GM12878 (cell line): Measurements from ENCODE around the gene CELF2. TPM values are rescaled to one million over a fixed set of nuclear protein-coding genes. Genes with fewer than 3 reads are reported as not detected.
"Not testable (repeated sequence)": the region's sequence is repeated elsewhere in the genome, so short reads cannot be mapped to it uniquely, and the experiment has no call there.

Experiments
- ATAC-seq: fragments of 200-7000 bp; cut with Tn5 transposase; 3 replicates; pipeline ENCODE4 v1.9.1; 2020; ENCODE audit warnings: mild to moderate bottlenecking, moderate library complexity
- BruUV-seq: library from RNA; stranded (reverse); fragments of 400-500 nt; replicated peaks from 2 replicates; lab custom pipeline; 2021; lab: Mats Ljungman, UMichigan
- CTCF ChIA-PET: fragments of 300-600 bp; sonication (Branson Sonifier 250); formaldehyde crosslinking; extraction: SDS; loops from one replicate; lab custom pipeline; 2021; ENCODE audit warnings: inconsistent platforms; lab: Yijun Ruan, JAX
- POLR2A ChIA-PET: fragments of 350-600 bp; formaldehyde crosslinking; extraction: SDS; loops from one replicate; lab custom pipeline; 2021; ENCODE audit warnings: inconsistent platforms; lab: Charles Lee
- RAD21 ChIA-PET: fragments of 300-600 bp; sonication (Branson Sonifier 250); formaldehyde crosslinking; loops from one replicate; lab custom pipeline; 2023; ENCODE audit warnings: antibody characterized with exemption; ENCODE audit not compliant: unreplicated experiment; lab: Charles Lee
- SMC1A ChIA-PET: fragments of 300-600 bp; sonication (Branson Sonifier 250); formaldehyde crosslinking; loops from one replicate; lab custom pipeline; 2023; ENCODE audit not compliant: unreplicated experiment, uncharacterized antibody; lab: Charles Lee
- DNase-seq: peaks from one replicate; pipeline ENCODE4 v3.0.0-alpha.2; 2011; ENCODE audit warnings: low read depth, low spot score
- FAIRE-seq: peaks from 3 replicates; lab custom pipeline; 2011; peaks lifted over from hg19 to GRCh38; lab: Jason Lieb, UNC
- H2AFZ ChIP-seq: 2 replicates; pipeline ENCODE4 v1.6.0; 2011; ENCODE audit warnings: low read depth, low read length, control low read depth; ENCODE audit not compliant: control insufficient read depth
- H3K27ac ChIP-seq: 2 replicates; pipeline ENCODE4 v1.5.1; 2011; ENCODE audit warnings: control low read depth; ENCODE audit not compliant: control insufficient read depth, insufficient read depth
- H3K27me3 ChIP-seq, 2 experiments: replicated peaks in 1 of 2; 2 replicates each; pipeline versions ENCODE4 v1.6.0 to v1.6.1; 2011; ENCODE audit warnings: low read length in 1 of 2; ENCODE audit not compliant: control insufficient read depth in 2 of 2, insufficient read depth in 2 of 2
- H3K36me3 ChIP-seq, 2 experiments: 2 replicates each; pipeline ENCODE4 v1.5.1; 2011; ENCODE audit warnings: low read length in 1 of 2; ENCODE audit not compliant: control insufficient read depth in 2 of 2, insufficient read depth in 2 of 2
- H3K4me1 ChIP-seq: 2 replicates; pipeline ENCODE4 v1.6.1; 2011; ENCODE audit warnings: mild to moderate bottlenecking, low read length, moderate library complexity, mixed read lengths; ENCODE audit not compliant: control insufficient read depth, insufficient read depth
- H3K4me2 ChIP-seq: 2 replicates; pipeline ENCODE4 v1.6.0; 2011; ENCODE audit warnings: control low read depth; ENCODE audit not compliant: control insufficient read depth, insufficient read depth
- H3K4me3 ChIP-seq: fragments of 200-600 bp; sonication (generic); 2 replicates; pipeline ENCODE4 v1.5.1; 2016
- H3K79me2 ChIP-seq: 2 replicates; pipeline ENCODE4 v1.6.0; 2011; ENCODE audit warnings: low read length; ENCODE audit not compliant: control insufficient read depth, insufficient read depth
- H3K9ac ChIP-seq: 2 replicates; pipeline ENCODE4 v1.8.0; 2011; ENCODE audit warnings: low read length, control low read depth, mixed read lengths; ENCODE audit not compliant: control insufficient read depth, insufficient read depth
- H3K9me3 ChIP-seq: replicated peaks from 3 replicates; pipeline ENCODE4 v1.5.1; 2011; ENCODE audit warnings: mild to moderate bottlenecking, low read length; ENCODE audit not compliant: control insufficient read depth, insufficient read depth
- H4K20me1 ChIP-seq: 2 replicates; pipeline ENCODE4 v1.6.0; 2011; ENCODE audit not compliant: control insufficient read depth, insufficient read depth
- ATF7 ChIP-seq: fragments of 450-650 bp; IDR thresholded peaks from 2 replicates; pipeline ENCODE4 v1.6.1; 2016; ENCODE audit warnings: low read depth, mild to moderate bottlenecking
- HDAC2 ChIP-seq: fragments of 200-600 bp; sonication (generic); IDR thresholded peaks from 2 replicates; pipeline ENCODE4 v1.6.1; 2017
- RAD21 ChIP-seq: IDR thresholded peaks from 2 replicates; pipeline ENCODE4 v1.6.1; 2011; ENCODE audit warnings: mild to moderate bottlenecking, low read depth, low read length, moderate library complexity; ENCODE audit not compliant: insufficient read depth
- SMC3 ChIP-seq: IDR thresholded peaks from 2 replicates; pipeline ENCODE4 v1.6.1; 2011; ENCODE audit warnings: low read length, improper control_type of control experiment, borderline replicate concordance
- TBL1XR1 ChIP-seq: IDR thresholded peaks from 2 replicates; pipeline ENCODE4 v1.6.1; 2012; ENCODE audit warnings: low read depth, low read length, improper control_type of control experiment
- ZNF207 ChIP-seq: fragments of 450-650 bp; IDR thresholded peaks from 2 replicates; pipeline ENCODE4 v1.6.1; 2014; ENCODE audit warnings: antibody characterized with exemption, mild to moderate bottlenecking, borderline replicate concordance
- WGBS: methylation state at CpG from one replicate; pipeline ENCODE4 v1.1.6; 2016; ENCODE audit warnings: low lambda C conversion rate; ENCODE audit not compliant: insufficient replicate concordance, insufficient coverage; ENCODE audit errors: missing lambda C conversion rate; 5-methylcytosine and 5-hydroxymethylcytosine counted together
- in situ Hi-C: fragments of 300-500 bp; cut with MboI; formaldehyde crosslinking; loops from 9 replicates; pipeline ENCODE4 v1.14.3; 2018; ENCODE audit warnings: mixed read lengths
- intact Hi-C: fragments of 100-400 bp; cut with micrococcal nuclease; formaldehyde crosslinking; loops from one replicate; pipeline ENCODE4 v1.14.2; 2022; ENCODE audit not compliant: unreplicated experiment
- polyA plus RNA-seq, 11 experiments: library from polyadenylated mRNA; depleted of rRNA in 4 of 11; unstranded in 6 of 11; stranded (reverse) in 5 of 11; fragments of >200 nt; fragmentation: Nextera tagmentation in 4 of 11; fragmentation: Illumina TruSeq in 1 of 11; extraction: Ambion mirVana in 4 of 11; extraction: Trizol in 1 of 11; gene quantifications; 1 replicate in 1 of 11; 2 replicates in 10 of 11; pipeline versions ENCODE4 v1.2.1 to v1.2.3, GENCODE V29; 2011 to 2016; ENCODE audit warnings: inconsistent platforms in 2 of 11, missing spikeins in 2 of 11, low read depth in 1 of 11
- total RNA-seq, 4 experiments: library from RNA; depleted of rRNA in 3 of 4; stranded (reverse); fragments of >200 nt in 3 of 4; fragmentation: Illumina TruSeq in 1 of 4; extraction: Trizol in 1 of 4; gene quantifications; 2 replicates each; pipeline versions ENCODE4 v1.2.1 to v1.2.3, GENCODE V29; 2013 to 2021
- TF ChIP-seq, protein P1 (sequence below), 3 experiments: IDR thresholded peaks in 2 of 3; conservative IDR thresholded peaks in 1 of 3; 2 replicates each; pipeline ENCODE4 v1.5.1; 2011; ENCODE audit warnings: low read depth in 3 of 3, low read length in 3 of 3, mild to moderate bottlenecking in 3 of 3, control low read depth in 2 of 3, moderate library complexity in 2 of 3, inconsistent platforms in 1 of 3, mixed read lengths in 1 of 3; ENCODE audit not compliant: control insufficient read depth in 2 of 3, insufficient read depth in 1 of 3; ENCODE audit errors: extremely low read depth in 1 of 3
- TF ChIP-seq, protein P2 (sequence below): IDR thresholded peaks from 2 replicates; pipeline ENCODE4 v1.6.1; 2012; ENCODE audit warnings: low read length, inconsistent platforms
- TF ChIP-seq, protein P3 (sequence below): IDR thresholded peaks from 2 replicates; pipeline ENCODE4 v1.6.1; 2011; ENCODE audit warnings: low read depth, low read length, improper control_type of control experiment, borderline replicate concordance

Gene CELF2
- total and polyA plus RNA-seq, 10 of the 15 experiments (the other 5 are each of a cell fraction or from before 2014, with no cell fraction given): 20.8 to 129 (median 86.3) TPM

DNA sequence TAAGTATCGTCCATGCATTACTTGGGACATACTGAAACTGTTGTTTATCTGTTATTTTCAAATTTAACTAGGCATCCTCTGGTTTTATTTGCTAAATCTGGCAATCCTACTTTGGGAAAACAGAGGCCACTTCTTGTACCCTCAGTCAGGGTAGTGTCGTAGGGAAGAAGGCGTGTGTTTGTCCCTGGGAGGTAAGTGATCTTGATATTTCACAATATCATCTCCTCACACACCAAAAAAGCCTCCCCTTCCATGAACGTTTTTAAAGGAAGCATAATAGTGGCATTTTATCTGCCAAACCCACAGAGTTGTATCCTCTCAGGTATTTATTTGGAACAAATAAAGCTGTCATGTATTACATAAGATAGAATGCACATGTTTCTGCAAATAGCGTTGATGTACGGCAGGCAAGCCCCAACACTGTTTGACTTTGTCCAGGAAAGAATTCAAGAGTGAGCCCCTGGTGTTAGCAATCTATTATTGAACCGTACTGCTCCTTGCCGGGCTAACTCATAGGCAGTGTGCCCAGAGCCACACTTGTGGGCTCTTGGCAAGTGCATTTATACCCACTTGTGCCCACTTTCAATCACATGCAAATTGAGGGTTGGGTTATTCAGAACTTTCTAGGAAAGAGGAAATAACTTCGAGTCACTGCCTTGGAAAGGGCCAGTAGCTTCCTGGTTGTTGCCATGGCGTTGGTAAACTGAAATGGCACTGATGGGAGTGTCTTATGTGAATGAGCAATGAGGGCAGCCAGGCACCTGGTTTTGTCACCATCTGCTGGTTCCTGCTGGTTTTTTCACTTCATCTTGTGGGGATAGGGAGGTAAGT, 327.8 kb downstream of the CELF2 start:
- no TSS peak for BruUV-seq
- intact Hi-C loops (loop anchor here (5.0 kb wide), 1 partner anchor 178 kb away; no protein-coding TSS in a partner anchor), in situ Hi-C loops (no loop called here)
- Histone ChIP-seq H3K9ac (no peak overlapping the region), H3K4me1 (no peaks in the 10 kb centered on the region), H3K79me2 (no peaks in the 10 kb centered on the region), H3K27me3 (no peaks in the 10 kb centered on the region; a peak in 1 of 4 replicates), H2AFZ (peak overlapping the region; percentile 28; the same call in 1 of the 2 replicates), H4K20me1 (no peaks in the 10 kb centered on the region), H3K36me3 (no peaks in the 10 kb centered on the region), H3K9me3 (no peaks in the 10 kb centered on the region), H3K4me2 (no peak overlapping the region), H3K4me3 (no peak overlapping the region), H3K27ac (no peak overlapping the region)
- ChIA-PET SMC1A (interaction anchor here (0.5 kb wide), 1 partner anchor 166 kb away, joined by 3 read pairs; no protein-coding TSS in a partner anchor), POLR2A (no interaction called here), CTCF (no interaction called here), RAD21 (no interaction called here)
- DNase-seq: peak; percentile 27
- TF ChIP-seq ZNF207 (no peak), ATF7 (no peak), RAD21 (peak; percentile 45), TBL1XR1 (no peak), SMC3 (peak; percentile 18; the same call in 1 of the 2 replicates), HDAC2 (no peak)
- TF ChIP-seq, protein P1, sequence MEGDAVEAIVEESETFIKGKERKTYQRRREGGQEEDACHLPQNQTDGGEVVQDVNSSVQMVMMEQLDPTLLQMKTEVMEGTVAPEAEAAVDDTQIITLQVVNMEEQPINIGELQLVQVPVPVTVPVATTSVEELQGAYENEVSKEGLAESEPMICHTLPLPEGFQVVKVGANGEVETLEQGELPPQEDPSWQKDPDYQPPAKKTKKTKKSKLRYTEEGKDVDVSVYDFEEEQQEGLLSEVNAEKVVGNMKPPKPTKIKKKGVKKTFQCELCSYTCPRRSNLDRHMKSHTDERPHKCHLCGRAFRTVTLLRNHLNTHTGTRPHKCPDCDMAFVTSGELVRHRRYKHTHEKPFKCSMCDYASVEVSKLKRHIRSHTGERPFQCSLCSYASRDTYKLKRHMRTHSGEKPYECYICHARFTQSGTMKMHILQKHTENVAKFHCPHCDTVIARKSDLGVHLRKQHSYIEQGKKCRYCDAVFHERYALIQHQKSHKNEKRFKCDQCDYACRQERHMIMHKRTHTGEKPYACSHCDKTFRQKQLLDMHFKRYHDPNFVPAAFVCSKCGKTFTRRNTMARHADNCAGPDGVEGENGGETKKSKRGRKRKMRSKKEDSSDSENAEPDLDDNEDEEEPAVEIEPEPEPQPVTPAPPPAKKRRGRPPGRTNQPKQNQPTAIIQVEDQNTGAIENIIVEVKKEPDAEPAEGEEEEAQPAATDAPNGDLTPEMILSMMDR (IDR thresholded peaks at IDR 0.05 in 2 of 3, conservative IDR thresholded peaks at IDR 0.05 in 1 of 3; ENCODE audit: control insufficient read depth in 2 of 3, extremely low read depth in 1 of 3, insufficient read depth in 1 of 3, low read depth in 3 of 3, low read length in 3 of 3): peak; percentile 25 to 33 (median 29); a peak in 4 of 6 replicates
- TF ChIP-seq, protein P2, sequence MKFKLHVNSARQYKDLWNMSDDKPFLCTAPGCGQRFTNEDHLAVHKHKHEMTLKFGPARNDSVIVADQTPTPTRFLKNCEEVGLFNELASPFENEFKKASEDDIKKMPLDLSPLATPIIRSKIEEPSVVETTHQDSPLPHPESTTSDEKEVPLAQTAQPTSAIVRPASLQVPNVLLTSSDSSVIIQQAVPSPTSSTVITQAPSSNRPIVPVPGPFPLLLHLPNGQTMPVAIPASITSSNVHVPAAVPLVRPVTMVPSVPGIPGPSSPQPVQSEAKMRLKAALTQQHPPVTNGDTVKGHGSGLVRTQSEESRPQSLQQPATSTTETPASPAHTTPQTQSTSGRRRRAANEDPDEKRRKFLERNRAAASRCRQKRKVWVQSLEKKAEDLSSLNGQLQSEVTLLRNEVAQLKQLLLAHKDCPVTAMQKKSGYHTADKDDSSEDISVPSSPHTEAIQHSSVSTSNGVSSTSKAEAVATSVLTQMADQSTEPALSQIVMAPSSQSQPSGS: no peak
- TF ChIP-seq, protein P3, sequence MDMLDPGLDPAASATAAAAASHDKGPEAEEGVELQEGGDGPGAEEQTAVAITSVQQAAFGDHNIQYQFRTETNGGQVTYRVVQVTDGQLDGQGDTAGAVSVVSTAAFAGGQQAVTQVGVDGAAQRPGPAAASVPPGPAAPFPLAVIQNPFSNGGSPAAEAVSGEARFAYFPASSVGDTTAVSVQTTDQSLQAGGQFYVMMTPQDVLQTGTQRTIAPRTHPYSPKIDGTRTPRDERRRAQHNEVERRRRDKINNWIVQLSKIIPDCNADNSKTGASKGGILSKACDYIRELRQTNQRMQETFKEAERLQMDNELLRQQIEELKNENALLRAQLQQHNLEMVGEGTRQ: no peak
- no peak for FAIRE-seq
- WGBS: 15% methylated on average over 10 of the region's 10 CpGs
- peak; percentile 82 for ATAC-seq

DNA sequence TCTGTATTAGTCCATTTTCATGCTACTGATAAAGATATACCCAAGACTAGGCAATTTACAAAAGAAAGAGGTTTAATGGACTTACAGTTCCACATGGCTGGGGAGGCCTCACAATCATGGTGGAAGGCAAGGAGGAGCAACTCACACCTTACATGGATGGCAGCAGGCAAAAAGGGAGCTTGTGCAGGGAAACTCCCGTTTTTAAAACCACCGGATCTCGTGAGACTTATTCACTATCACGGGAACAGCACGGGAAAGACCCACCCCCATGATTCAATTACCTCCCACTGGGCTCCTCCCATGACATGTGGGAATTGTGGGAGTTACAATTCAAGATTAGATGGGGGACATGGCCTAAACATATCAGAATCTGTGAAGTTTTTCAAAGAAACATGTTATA, 329.9 kb downstream of the CELF2 start:
- RAD21 ChIA-PET, H3K79me2 ChIP-seq, H3K9ac ChIP-seq, FAIRE-seq, H3K4me1 ChIP-seq, H3K27me3 ChIP-seq, H2AFZ ChIP-seq, H3K9me3 ChIP-seq, SMC1A ChIA-PET, H3K4me3 ChIP-seq, H3K36me3 ChIP-seq, in situ Hi-C loops, POLR2A ChIA-PET, H3K27ac ChIP-seq, H3K4me2 ChIP-seq, H4K20me1 ChIP-seq, ATAC-seq, CTCF ChIA-PET, DNase-seq, BruUV-seq: not testable (repeated sequence)
- WGBS: 38% methylated on average over 5 of the region's 5 CpGs
- intact Hi-C loops: loop anchor here (5.0 kb wide), 1 partner anchor 180 kb away; no protein-coding TSS in a partner anchor
